ENCODE measurements around the gene IRF2BP2.
"Not testable (repeated sequence)": the region's sequence is repeated elsewhere in the genome, so short reads cannot be mapped to it uniquely, and the experiment has no call there.

Gene IRF2BP2

DNA sequence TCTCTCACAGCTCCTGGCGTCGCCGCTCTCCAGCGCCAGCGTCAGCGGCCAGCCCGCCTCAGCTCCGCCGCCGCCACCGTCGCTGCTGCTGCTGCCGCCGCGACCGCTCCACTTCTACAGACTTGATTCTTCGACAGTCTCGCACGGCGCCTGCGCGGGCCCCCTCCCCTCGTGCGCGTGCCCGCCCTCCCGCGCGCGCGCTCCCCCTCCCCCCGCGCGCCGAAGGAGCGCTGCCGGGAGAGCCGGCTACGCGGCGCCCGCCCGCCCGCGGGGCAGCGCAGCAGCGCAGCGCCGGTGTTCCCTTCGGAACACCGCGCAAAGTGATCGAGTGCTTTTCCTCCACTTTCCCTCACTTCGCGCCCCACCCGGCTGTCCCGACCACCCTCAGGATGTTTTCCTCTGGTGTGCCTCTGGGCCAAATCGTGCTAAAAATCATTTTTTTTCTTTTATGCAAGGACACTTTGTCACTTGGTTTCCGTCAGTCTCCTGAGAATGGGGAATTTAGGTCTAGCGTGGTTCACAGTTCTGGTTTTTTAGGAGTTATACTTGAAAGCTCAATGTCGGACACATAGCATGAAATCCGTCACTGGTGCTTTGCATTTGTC, at the start of gene IRF2BP2:
TSS of gene IRF2BP2 (minus strand) at position 118 of the 605 bp plus-strand sequence. CDS start 684 bp downstream, outside the sequence.
- DNase-seq (ENCODE audit: low spot score): peak; percentile 79

DNA sequence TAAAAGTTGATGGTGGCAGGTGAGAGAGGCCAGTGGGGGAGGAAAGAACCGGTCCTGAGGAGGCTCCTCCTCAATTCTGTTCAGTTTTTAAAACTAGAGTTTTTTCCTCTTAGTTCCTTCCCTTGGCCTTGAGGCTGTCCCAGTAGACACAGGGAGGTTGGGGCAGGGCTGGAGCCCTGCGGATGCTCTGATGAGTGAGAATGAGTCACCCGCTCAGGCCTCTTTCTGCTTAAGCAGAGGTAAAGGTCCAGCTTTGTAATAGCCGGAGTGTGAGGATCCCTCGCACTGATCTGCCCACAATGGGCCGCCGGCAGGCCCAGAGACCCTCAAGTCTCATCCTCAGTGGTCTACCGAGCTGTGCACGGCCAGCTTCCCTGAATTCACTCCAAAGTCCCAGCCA, 49.6 kb upstream of the IRF2BP2 start:
- DNase-seq (ENCODE audit: low spot score): no peak

DNA sequence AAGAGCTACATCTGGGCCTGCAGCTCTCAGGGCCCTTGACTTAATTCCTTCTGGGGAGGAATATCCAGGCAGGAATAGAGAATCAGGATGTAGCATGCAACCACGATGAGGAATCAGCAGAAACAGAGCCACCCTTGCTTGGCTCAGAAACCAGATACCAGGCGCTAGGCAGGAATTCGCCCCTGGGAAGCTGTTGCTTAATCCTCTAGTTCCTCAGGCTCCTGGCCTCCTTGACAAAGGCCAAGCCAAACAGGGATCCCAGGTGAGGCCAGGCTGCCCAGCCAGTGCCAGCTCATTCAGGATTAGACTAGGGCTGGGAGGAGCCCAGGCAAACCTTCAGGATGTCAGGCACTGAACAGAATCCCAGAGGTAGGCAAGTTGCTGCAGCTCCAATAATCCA, 48.2 kb upstream of the IRF2BP2 start:
- no peak for DNase-seq (ENCODE audit: low spot score)

DNA sequence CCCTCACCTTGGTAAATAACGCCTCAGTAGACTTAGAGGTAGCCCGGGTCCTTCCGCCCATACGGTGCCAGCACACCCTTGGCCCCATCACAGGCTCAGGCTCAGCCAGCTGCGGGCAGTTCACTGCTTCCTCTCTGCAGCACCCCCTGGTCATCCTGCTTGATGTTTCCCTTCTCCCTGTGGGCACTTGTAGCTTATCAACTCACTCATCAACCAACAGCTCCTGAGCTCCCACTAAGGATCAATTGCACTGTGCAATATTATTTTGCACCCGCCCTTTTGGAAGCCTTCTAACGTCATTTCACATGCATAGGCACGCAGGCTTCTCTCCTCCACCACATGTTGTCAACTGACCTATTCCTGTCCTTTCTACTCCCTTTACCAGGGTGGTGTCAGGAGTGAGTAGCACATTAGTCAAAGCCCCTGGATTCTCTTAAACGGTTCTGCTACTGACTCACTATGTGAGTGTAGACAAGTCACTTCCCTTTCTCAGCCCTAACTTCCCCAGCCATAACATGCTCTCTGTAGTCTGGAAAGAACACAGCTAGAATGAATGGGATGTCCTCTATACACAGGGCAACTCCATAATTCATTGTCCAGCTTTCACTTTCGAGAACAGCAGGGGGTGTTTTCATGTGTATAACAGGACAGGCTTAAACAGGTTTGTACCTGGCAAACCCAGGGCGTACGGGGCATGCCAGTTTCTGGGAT, 47.1 kb upstream of the IRF2BP2 start:
- DNase-seq (ENCODE audit: low spot score): no peak

DNA sequence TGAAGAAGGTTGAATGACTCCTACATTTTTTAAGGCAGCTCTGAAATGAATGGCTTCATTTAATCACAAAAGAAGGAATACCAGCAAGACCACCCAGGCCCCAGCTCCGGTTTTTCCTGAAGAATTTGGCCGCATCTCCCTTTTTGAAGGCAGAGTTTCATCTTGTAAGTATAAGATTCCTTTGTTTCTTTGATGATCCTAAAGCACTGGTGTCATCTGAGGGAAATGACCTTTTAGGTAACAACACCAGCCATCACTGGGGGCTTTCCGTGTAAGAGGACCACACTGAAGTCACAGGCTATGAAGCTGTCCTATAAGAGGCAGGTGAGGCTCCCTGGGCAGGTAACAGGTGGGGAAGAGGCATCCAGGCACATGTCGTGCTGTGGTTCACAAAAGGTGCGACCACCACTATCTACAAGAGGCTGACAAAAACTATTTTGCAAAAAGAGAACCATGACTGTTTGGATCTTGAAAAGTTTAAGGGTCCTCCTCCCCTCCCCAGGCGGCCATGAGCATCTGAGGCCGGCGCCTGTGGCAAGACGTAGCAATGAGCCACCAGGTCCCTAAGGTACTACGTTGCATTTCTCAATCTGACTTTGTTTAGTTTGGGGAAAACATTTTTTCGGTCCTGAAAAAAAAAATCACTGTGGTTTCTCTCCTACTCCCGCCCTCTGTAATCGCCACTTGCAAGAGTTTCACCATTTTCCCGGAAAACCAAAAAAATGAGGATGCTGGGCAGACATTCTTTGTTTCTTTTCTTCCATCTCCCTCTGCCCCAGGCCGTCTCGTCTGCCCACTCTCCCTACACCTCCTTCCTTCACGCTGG, 46.3 kb upstream of the IRF2BP2 start:
- no peak for DNase-seq (ENCODE audit: low spot score)

DNA sequence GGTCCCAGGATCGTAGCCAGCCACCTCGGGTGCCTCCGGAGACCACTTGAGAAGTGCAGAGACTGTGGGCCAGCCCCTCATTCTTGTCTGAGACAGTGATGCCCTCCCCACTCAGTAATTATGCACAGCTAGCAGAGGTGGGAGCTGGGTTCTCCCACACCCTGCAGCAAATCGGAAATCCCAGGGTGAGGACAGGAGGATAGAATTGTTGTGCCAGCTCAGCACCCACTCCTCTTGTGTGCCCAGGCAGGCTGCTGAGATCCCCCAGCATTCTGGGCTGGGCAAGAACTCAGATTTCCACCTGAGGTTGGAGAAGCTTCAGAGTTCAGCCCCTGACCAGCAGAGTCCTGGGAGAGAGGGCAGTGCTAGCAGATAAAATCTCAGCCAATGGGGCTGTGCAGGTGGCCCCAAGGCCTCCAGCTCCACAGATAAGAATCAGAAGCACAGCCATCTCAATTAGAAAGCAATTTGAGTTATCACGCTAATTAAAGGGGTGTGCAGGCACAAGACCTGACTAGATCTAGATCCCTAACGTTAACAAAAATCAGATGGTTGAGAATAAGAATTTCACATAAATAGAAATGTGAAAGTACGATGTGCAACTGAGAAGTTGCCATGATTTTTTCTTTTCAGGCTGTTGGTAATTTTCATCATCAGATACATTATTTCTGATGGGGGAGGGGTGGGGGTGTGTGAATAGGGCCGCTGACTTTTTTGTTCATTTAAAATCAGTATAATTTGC, 45.5 kb upstream of the IRF2BP2 start:
- no peak for DNase-seq (ENCODE audit: low spot score)

DNA sequence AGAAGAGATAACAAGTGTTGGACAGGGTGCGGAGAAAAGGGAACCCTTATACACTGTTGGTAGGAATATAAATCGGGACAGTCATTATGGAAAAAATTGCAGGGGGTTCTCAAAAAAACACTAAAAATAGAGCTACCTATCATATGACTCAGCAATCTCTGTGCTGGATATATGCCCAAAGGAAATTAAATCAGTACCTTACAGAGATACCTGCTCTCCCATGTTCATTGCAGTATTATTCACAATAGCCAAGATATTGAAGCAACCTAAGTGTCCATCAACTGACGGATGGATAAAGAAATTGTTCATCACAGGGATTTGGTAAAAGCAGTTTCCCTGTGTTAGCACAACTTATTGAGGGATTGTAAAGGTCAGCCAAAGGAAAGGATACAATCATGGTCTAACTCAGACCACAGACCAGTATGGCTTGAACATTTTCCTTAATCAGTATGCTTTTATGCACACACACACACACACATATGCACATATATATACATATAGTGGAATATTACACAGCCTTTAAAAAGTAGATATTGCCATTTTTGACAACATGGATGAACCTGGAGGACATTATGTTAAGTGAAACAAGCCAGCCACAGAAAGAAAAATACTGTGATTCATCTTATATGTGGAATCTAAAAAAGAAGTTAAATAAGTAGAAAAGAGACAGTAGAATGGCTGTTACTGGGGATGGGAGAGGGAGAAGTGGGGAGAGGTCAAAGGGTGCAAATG, 44.2 kb upstream of the IRF2BP2 start:
- no peak for DNase-seq (ENCODE audit: low spot score)

DNA sequence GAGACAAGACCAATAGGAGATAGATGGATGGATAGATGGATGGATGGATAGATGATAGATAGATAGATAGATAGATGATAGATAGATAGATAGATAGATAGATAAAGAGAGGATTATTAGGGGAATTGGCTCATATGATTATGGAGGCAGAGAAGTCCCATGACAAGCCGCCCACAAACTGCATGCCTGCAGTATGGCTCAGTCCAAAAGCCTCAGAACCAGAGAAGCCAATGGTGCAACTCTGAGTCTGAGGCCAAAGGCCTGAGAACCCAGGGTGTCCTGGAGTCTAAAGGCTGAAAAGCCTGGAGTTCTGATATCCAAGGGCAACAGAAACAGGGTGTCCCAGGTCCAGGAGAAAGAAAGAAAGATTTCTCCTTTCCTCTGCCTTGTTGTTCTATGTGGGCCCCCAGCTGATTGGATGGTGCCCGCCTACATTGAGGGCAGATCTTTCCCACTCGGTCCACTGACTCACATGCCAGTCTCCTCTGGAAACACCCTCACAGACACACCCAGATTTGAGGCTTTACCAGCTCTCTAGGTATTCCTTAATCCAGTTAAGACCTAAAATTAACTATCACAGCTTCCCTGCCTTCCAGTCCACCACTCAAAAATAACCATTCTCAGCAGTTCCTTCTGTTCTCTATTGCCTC, 39.6 kb upstream of the IRF2BP2 start:
- no peak for DNase-seq (ENCODE audit: low spot score)

DNA sequence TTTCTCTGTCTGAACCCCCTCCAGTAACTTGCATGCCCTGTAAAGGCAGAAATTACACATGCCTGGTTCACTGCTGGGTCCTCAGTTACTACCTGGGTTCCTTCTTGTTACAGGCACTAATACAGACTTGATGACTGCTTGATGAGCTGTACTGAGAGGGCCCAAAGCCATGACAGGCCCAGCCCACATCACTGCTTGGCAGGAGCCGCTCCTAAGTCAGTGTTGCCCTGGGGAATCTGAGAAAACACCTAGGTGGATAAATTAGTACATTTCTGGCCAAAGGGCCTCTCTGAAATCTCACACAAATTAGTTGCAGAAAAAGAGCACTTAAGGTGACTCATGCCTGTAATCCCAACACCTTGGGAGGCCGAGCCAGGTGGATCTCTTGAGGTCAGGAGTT, 37.8 kb upstream of the IRF2BP2 start:
- no peak for DNase-seq (ENCODE audit: low spot score)

DNA sequence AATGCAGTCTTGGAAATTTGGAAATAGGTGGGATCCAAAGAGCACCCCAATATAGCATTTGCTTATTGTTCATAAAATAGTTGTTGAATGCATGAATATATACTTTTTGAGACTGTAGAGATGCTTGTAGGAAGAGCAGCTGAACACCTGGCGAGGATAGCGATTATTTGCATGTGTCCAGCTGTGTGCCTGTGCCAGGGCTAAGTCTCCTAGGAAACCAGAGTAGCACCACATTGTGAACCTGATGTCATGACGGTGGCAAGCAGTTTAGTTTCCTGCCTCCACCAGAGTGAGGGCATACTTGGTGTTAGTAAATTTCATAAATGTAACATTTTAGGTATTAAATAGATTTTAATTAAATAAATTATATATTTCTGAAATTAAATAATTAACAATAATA, 37.3 kb upstream of the IRF2BP2 start:
- DNase-seq (ENCODE audit: low spot score): no peak

DNA sequence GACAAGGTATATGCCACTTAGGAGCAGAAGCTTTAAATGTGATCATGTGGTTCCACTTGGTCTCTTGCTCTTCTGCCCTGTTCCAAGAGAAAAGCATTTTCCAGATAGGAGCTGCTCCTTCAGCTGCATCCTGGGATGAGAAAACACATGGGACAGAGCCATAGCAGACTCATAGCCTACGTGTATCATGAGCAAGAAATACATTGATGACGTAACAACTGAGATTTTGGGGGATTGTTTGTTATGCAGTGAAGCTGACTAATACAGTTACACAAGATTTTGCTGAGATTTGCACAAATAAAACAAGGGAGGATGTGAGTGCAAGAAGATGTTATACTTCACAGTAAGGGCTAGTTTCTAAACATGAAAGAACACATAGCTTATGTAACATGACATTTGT, 36.0 kb upstream of the IRF2BP2 start:
- no peak for DNase-seq (ENCODE audit: low spot score)

DNA sequence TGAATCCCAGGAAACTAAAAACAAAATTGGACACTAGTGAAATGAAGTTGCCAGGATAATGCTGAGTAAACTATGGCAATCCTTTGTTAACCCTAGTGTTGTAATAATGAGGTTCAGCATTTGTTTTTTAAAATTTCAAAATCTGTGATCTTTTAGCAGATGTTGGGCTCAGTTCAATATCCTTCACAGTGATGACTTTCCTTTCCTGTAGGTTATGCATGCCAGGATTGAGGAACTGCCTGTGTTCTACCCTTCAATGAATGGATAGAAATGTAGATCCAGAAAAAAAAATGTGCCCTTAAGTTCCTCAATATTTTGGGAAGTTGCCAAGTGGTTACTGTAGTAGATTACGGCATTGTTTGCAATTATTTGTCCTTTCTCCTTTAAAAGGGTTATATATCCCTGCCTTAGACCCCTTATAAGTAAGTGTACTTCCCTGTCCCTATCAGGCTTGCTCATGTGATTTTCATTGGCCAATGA, 35.5 kb upstream of the IRF2BP2 start:
- DNase-seq (ENCODE audit: low spot score): no peak

DNA sequence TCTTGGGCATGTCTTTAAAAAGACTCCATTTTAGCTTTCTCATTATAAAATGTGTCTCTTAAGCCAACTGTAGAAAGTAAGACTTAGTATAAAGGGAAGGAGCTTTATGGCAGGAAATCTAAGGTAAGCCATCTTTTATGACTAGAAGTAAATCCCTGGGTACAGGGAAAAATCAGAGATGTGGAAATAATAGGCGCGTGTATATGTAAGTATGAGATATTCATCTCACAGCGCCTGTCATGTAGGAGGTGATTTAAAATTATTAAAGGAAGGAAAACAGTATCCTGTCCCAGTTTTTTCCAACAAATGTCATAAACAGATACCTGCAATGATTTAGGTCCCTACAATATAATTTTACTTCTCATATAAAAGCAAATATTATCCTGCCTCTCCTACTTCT, 35.0 kb upstream of the IRF2BP2 start:
- DNase-seq (ENCODE audit: low spot score): no peak

DNA sequence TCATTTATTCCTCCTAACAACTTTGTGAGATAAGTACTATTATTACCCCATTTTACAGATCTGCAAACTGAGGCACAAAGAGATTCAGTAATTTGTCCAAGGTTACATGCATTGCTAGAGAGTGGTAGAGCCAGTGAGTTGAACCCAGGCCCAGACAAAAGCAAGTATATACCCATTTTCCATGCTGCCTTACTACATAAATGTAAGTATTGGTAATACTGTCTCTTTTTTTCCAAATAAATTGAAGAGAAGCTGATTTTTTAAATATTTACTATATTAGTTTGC, 33.8 kb upstream of the IRF2BP2 start:
- no peak for DNase-seq (ENCODE audit: low spot score)

DNA sequence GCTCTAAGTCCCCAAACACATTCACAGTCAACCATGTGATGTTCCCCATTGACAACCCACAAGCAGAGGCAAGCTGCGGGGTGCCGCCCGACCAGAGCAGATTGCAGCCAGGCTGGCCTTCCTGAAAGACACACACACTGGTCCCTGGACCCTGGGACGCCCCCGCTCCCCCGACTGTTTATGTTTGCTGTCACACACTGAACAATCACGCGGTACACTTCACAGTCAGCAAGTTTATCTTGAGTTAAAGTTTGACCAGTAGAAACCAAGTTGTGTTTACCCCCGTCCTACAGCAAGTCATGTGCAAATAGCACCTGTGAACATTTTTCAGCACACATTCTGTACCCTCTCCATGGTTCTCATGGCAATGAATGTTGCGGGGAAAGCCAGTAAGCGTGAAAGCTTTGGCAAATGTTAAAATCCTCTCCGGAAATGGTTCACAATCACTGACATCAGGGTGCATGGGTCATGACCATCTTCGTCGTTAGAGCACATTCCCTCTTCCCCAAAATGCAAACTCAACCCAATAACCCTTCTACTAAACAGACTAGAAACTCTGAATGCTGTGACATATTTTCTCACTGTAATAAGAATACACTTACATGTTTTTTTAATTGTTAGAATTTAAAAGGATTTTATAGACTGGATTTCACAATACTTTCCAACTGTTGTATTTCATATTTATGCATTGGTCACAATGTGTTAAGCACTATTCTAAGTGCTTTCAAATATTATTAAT, 33.3 kb upstream of the IRF2BP2 start:
- no peak for DNase-seq (ENCODE audit: low spot score)

DNA sequence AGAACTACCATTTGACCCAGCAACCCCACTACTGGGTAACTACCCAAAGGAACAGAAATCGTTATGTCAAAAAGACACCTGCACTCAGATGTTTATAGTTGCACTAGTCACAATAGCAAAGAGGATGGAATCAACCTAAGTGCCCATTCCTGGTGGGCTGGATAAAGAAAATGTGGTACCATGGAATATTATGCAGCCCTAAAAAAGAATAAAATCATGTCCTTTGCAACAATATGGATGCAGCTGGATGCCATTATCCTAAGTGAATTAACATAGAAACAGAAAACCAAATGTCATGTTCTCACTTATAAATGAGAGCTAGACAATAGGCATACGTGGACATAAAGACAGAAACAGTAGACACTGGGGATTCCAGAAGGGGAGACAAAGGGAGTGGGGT, 32.5 kb upstream of the IRF2BP2 start:
- DNase-seq (ENCODE audit: low spot score): no peak

DNA sequence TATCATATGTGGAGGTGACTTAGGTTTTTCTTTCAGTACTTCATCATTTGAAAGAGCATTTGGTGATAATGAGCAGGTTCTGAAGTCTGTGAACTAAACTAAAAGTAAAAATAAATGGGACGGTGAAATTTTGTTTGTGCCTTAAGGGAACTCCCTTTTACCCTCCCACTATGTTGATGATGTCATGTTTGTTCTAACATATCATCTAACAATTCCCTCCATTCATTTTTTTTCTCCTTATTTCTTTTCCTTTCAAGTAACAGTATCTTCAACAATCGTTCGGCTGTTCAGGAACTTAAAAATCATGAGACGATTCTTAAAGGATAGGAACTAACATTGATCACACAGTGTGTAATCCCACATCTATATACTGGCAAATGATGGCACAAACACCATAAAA, 30.0 kb upstream of the IRF2BP2 start:
- DNase-seq (ENCODE audit: low spot score): no peak

DNA sequence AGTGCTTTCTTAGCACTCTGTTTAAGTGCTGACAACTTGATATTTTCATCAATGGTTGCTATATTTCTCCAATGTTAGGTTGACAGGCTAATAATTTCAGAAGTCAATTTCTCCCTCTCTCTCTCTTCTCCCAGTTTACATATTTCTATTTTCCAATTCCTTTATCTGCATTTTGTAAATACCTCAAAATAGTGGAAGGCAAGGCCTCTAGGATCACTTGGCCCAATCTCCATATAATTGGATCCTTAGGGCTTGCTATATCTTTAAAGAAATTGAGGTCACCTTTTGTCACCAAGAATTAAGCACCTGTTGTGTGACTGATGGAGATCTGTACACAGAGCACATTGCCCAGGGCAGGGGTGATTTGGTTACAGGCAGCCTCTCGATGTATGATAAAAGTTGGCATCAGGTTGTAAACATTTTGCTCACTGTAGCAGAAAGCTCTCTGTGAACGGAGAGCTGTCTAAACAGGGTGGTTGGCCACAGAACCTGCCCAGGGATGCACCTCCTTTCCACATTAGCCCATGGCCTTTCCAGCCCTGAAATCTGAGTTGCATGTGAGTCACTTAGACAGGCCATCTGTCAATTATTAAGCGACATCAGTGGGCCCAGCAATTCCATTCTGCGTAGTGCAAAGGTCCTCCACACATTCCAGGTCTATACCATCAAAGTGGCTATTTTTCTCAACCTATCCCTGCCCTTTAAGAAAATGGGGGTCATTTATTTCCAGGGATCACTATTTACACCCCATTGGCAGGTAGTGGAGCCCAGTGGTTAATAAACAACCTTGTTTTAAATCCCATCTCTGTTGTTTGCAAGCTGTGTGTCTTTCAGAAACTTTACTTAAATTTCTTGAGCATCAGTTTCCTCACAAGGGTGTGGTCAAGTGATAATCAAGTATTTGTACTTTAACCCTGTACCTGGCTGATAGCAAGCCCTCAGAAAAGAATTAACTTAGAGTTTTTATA, 29.1 kb upstream of the IRF2BP2 start:
- DNase-seq (ENCODE audit: low spot score): no peak

DNA sequence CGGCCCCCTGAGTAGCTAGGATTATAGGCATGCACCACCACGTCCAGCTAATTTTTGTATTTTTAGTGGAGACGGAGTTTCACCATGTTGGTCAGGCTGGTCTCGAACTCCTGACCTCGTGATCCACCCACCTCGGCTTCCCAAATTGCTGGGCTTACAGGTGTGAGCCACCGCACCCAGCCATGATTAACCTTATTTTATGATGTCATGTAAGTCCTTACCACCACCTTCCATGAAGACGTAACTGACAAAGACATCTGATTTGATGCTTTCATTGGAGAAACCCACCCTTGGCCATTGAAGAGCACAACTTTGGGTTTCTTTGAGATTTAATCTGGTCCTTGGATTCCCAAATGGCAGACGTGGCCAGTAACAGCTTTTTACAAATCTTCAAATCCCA, 24.9 kb upstream of the IRF2BP2 start:
- DNase-seq (ENCODE audit: low spot score): not testable (repeated sequence)
